A549 treated with RU486 at 1 μM for 4 hours (cell line): ENCODE measurements around the gene PDPK1. TPM values are rescaled to one million over a fixed set of nuclear protein-coding genes. Genes with fewer than 3 reads are reported as not detected.

Experiments used
- total RNA-seq: library from RNA; stranded (reverse); fragments of 200-300 nt; extraction: Qiagen RNA extraction; gene quantifications from 5 replicates; pipeline ENCODE4 v1.2.3, GENCODE V29; 2022; ENCODE audit warnings: low read depth

The PDPK1 gene
- 15.7 to 21.6 TPM (median 20.2 TPM) in 5 replicates for total RNA-seq

DNA sequence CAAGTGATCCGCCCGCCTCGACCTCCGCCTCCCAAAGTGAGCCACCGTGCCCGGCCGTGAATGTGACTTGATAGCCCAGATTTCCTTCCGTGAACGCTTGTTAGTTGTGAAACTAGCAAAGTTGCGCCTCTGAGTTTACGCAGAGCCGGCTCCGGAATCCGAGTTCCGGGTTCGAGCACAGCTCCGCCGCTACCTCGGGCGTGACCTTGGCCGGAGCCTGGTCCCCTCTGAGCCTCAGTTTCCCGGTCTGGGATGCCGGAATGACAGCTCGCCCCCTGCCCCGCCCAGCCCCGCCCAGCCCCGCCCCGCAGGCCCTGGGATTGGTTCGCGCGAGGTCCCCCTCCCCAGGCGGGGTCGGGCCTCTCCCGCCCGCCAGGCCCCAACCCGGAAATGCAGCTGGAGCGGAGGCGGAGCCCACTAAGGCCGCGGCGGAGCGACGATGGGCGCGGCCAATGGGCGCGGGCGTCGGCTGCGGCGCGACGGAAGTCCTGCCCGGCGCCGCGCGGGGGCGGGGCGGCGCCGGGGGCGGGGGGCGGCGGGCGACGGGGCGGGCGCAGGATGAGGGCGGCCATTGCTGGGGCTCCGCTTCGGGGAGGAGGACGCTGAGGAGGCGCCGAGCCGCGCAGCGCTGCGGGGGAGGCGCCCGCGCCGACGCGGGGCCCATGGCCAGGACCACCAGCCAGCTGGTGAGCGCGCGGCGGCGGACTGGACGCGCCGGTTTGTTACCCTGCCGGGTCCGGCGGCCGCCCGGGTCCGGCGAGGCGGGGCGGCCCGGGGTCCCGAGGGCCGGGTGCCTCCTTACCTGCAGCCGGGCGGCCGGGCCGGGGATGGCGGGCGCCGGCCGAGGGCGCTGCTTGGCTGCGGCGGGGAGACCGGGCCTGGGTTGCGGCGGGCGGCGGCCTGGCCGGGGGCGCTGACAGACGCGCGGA is at the start of gene PDPK1:
Gene PDPK1 (plus strand): TSS at position 571 of the 929 bp plus-strand sequence. CDS start 92 bp downstream, at position 663.

DNA sequence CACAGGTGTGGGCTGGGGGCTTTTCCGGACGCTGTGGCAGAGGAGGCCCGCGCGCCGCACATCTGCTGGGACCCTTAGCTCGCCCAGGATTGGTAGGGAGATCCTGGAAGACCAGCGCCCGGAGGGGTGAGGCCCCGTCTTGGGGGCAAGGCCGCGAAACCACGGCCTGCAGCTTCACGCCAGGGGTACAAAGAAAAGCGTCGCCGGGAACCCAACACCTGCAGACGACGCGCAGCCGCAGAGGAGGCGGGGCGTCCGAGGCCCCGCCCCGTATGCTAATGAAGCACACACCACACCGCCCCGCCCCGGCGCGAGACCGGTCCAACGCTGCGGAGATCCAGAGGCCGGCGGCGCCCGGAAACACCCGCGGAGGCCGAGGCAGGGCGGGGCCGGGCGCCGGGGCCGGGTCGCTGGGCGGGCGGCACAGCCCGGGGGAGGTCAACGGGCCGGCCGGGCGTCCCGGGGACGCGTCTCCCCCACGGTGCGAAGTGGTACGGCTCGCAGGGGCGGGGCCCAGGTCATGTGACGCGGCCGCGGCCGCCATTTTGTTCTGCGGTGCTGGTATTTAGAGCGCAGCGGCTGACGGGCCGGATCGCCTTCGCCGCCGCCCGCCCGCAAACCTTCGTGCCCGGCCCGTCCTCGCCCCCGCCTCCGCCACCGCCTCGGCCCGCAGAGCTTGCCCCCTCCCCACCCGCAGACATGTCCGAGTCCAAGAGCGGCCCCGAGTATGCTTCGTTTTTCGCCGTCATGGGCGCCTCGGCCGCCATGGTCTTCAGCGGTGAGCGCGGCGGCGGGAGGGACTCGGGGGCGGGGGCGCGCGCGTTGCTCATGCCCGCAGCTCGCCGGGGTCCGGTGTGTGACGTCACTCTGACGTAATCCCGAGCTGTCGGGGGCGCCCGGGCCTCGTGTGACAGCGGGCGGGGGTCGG is 24.2 kb upstream of the PDPK1 start, which contains the start of gene ATP6V0C:
Gene ATP6V0C (plus strand): TSS at position 548 of the 928 bp plus-strand sequence. CDS start 152 bp downstream, at position 700.

DNA sequence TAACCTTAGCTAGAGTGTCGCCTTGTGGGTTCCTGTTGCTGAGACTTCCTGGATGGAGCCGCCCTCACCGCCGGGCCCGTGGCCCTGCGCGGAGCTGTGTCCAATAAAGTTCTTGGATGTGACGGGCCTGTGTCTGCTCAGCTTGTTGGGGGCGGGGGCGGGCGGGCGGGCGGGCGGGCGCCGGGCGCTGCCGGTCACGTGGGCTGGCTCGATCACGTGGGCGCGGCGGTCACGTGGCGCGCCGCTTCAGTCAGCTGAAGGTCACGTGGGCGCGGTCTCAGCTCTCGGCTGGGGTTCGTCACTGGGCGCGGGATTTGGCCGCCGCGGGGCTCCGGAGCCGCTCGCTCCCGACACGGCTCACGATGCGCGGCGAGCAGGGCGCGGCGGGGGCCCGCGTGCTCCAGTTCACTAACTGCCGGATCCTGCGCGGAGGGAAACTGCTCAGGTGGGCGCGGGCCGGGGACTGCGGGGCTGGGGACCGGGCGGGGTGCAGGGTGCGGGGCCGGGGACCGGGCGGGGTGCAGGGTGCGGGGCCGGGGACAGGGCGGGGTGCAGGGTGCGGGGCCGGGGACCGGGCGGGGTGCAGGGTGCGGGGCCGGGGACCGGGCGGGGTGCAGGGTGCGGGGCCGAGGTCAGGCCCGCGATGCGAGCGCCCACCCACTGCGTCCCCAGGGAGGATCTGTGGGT is 17.6 kb upstream of the PDPK1 start, which contains the start of gene AMDHD2:
Gene AMDHD2 (plus strand): TSS at position 275 of the 687 bp plus-strand sequence. CDS start 88 bp downstream, at position 363.

DNA sequence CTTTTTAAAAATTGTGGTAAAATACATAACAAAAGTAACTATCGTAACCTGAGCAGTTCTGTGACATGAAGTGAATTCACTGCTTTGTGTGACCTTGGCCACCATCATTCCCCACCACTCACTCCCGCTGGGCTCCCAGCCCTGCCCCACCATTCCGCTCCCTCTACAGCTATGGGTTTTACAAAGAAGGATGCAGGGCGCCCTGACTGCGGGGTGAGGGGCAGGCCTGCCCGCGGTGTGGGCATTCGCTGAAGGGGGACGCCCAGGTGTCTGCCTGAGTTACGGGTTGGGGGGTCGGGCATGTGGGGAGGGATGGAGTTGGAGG is 6.5 kb upstream of the PDPK1 start, which contains the start of gene CEMP1:
Gene CEMP1 (minus strand): TSS at position 38 of the 325 bp plus-strand sequence. CDS start 335 bp downstream, outside the sequence.

Other genes with a start within 250 kb of the PDPK1 start
- 13.6 to 20.1 TPM (median 17.0 TPM) in 5 replicates for gene ABCA3, start 197.3 kb upstream of the PDPK1 start, total RNA-seq
- gene CCNF, start 108.6 kb upstream of the PDPK1 start, total RNA-seq: 20.4 to 25.0 TPM (median 23.0 TPM) in 5 replicates
- gene TEDC2, start 77.9 kb upstream of the PDPK1 start, total RNA-seq: 16.3 to 24.0 TPM (median 22.7 TPM) in 5 replicates
- 0.05 to 0.15 TPM in 2 of 5 replicates, not detected in the others for gene NTN3, start 66.7 kb upstream of the PDPK1 start, total RNA-seq
- gene TBC1D24, start 62.9 kb upstream of the PDPK1 start, total RNA-seq: 5.9 to 8.4 TPM (median 7.1 TPM) in 5 replicates
- 133 to 299 TPM (median 268 TPM) in 5 replicates for gene ATP6V0C, start 24.1 kb upstream of the PDPK1 start, total RNA-seq
- gene AMDHD2, start 17.6 kb upstream of the PDPK1 start, total RNA-seq: 12.5 to 27.5 TPM (median 23.9 TPM) in 5 replicates
- not detected in 5 replicates for gene CEMP1, start 6.6 kb upstream of the PDPK1 start, total RNA-seq
- 35.2 to 46.3 TPM (median 45.8 TPM) in 5 replicates for gene KCTD5, start 144.5 kb downstream of the PDPK1 start, total RNA-seq
- gene PRSS27, start 182.2 kb downstream of the PDPK1 start, total RNA-seq: 0.77 to 1.8 TPM (median 1.5 TPM) in 5 replicates
- gene SRRM2, start 214.6 kb downstream of the PDPK1 start, total RNA-seq: 279 to 431 TPM (median 392 TPM) in 5 replicates
- 436 to 538 TPM (median 483 TPM) in 5 replicates for gene ELOB, start 239.3 kb downstream of the PDPK1 start, total RNA-seq
- 0.09 TPM in 1 of 5 replicates, not detected in the others for gene PRSS33, start 249.5 kb downstream of the PDPK1 start, total RNA-seq